A549 (cell line): Measurements from ENCODE around the gene TRIO. TPM values are rescaled to one million over a fixed set of nuclear protein-coding genes. Genes with fewer than 3 reads are reported as not detected.

Source experiments
- ATAC-seq, 2 experiments: fragments of 200-7000 bp in 1 of 2; fragments of >200 bp in 1 of 2; cut with Nextera tagmentation in 1 of 2; cut with Tn5 transposase in 1 of 2; 3 replicates each; pipeline versions ENCODE4 v1.8.0 to v1.9.1; 2018 to 2020; ENCODE audit warnings: mild to moderate bottlenecking in 1 of 2, moderate library complexity in 1 of 2
- CTCF ChIA-PET: fragments of 300-600 bp; sonication (Branson Sonifier 250); formaldehyde crosslinking; extraction: SDS; loops from one replicate; lab custom pipeline; 2021; ENCODE audit warnings: antibody characterized with exemption, inconsistent platforms; lab: Yijun Ruan, JAX
- POLR2A ChIA-PET: fragments of 350-600 bp; formaldehyde crosslinking; extraction: SDS; loops from one replicate; lab custom pipeline; 2021; ENCODE audit warnings: antibody characterized with exemption, inconsistent platforms; lab: Yijun Ruan, JAX
- DNase-seq, 2 experiments: peaks; one replicate each; pipeline versions ENCODE4 v3.0.0 to v3.0.0-alpha.2; 2011 to 2016; ENCODE audit warnings: low read depth in 1 of 2, low spot score in 1 of 2
- FAIRE-seq: peaks from 2 replicates; lab custom pipeline; 2011; peaks lifted over from hg19 to GRCh38; lab: Jason Lieb, UNC
- H3K27ac ChIP-seq, 2 experiments: fragments of >200 bp; sonication (Bioruptor Twin); formaldehyde crosslinking; 3 replicates each; pipeline ENCODE4 v1.5.1; 2016 to 2017
- H3K4me1 ChIP-seq: fragments of >200 bp; sonication (Bioruptor Twin); formaldehyde crosslinking; 3 replicates; pipeline ENCODE4 v1.6.1; 2016
- H3K4me2 ChIP-seq: fragments of >200 bp; sonication (Bioruptor Twin); formaldehyde crosslinking; 3 replicates; pipeline ENCODE4 v1.6.1; 2016
- H3K4me3 ChIP-seq: fragments of >200 bp; sonication (Bioruptor Twin); formaldehyde crosslinking; 3 replicates; pipeline ENCODE4 v1.5.1; 2016
- H3K9me3 ChIP-seq: fragments of >200 bp; sonication (Bioruptor Twin); formaldehyde crosslinking; 3 replicates; pipeline ENCODE4 v1.6.1; 2016
- CBX2 ChIP-seq: fragments of 200-600 bp; sonication (generic); IDR thresholded peaks from 2 replicates; pipeline ENCODE4 v1.6.1; 2016; ENCODE audit warnings: low read depth, mild to moderate bottlenecking, borderline replicate concordance
- CEBPB ChIP-seq, 2 experiments: fragments of >200 bp in 1 of 2; sonication (Bioruptor Twin) in 1 of 2; formaldehyde crosslinking in 1 of 2; IDR thresholded peaks; 2 replicates each; pipeline ENCODE4 v1.6.1; 2012 to 2016
- CHD2 ChIP-seq: fragments of 150-350 bp; IDR thresholded peaks from 2 replicates; pipeline ENCODE4 v1.6.1; 2014; ENCODE audit warnings: low read length; ENCODE audit not compliant: partially characterized antibody
- CHD4 ChIP-seq: fragments of 200-600 bp; sonication (generic); IDR thresholded peaks from 2 replicates; pipeline ENCODE4 v1.6.1; 2016; ENCODE audit warnings: antibody characterized with exemption, mild to moderate bottlenecking, borderline replicate concordance
- EP300 ChIP-seq, 2 experiments: fragments of >200 bp; sonication (Bioruptor Twin); formaldehyde crosslinking; IDR thresholded peaks; 2 replicates in 1 of 2; 3 replicates in 1 of 2; pipeline ENCODE4 v1.6.1; 2016 to 2017
- ESRRA ChIP-seq: fragments of 150-350 bp; IDR thresholded peaks from 2 replicates; pipeline ENCODE4 v1.6.1; 2014; ENCODE audit warnings: mild to moderate bottlenecking, low read length, borderline replicate concordance
- GATA3 ChIP-seq: IDR thresholded peaks from 2 replicates; pipeline ENCODE4 v1.6.1; 2012; ENCODE audit warnings: borderline replicate concordance
- HEYL ChIP-seq: fragments of 250-450 bp; sonication (Bioruptor Pico); IDR thresholded peaks from 2 replicates; pipeline ENCODE4 v1.8.0; 2021; ENCODE audit warnings: mild to moderate bottlenecking, moderate library complexity
- HOXA7 ChIP-seq: fragments of 250-450 bp; sonication (Bioruptor Pico); IDR thresholded peaks from 2 replicates; pipeline ENCODE4 v1.5.0; 2020; ENCODE audit warnings: mild to moderate bottlenecking, moderate library complexity
- MYC ChIP-seq: IDR thresholded peaks from 2 replicates; pipeline ENCODE4 v1.6.1; 2012; ENCODE audit warnings: mild to moderate bottlenecking, inconsistent platforms, low read length, improper control_type of control experiment, borderline replicate concordance
- POLR2A ChIP-seq: IDR thresholded peaks from 2 replicates; pipeline ENCODE4 v1.6.1; 2012; ENCODE audit warnings: mild to moderate bottlenecking, low read length
- RAD21 ChIP-seq, 2 experiments: fragments of >200 bp in 1 of 2; sonication (Bioruptor Twin) in 1 of 2; formaldehyde crosslinking in 1 of 2; IDR thresholded peaks in 1 of 2; conservative IDR thresholded peaks in 1 of 2; 2 replicates in 1 of 2; 3 replicates in 1 of 2; pipeline ENCODE4 v1.6.1; 2012 to 2018; ENCODE audit warnings: inconsistent platforms in 1 of 2
- RFX5 ChIP-seq: fragments of 450-650 bp; IDR thresholded peaks from 2 replicates; pipeline ENCODE4 v1.7.1; 2014; ENCODE audit warnings: antibody characterized with exemption, mild to moderate bottlenecking, moderate library complexity
- SREBF2 ChIP-seq: fragments of 450-650 bp; IDR thresholded peaks from 2 replicates; pipeline ENCODE4 v1.6.1; 2014; ENCODE audit warnings: mild to moderate bottlenecking, moderate library complexity
- ZFP36 ChIP-seq: fragments of 450-650 bp; IDR thresholded peaks from 2 replicates; pipeline ENCODE4 v1.6.1; 2014; ENCODE audit warnings: borderline replicate concordance; ENCODE audit not compliant: partially characterized antibody
- ZNF302 ChIP-seq: fragments of 250-450 bp; sonication (Bioruptor Pico); IDR thresholded peaks from 2 replicates; pipeline ENCODE4 v1.9.0; 2021; ENCODE audit warnings: inconsistent platforms, mild to moderate bottlenecking, moderate library complexity
- WGBS: methylation state at CpG from one replicate; pipeline ENCODE4 v1.1.6; 2017; ENCODE audit errors: missing lambda C conversion rate; 5-methylcytosine and 5-hydroxymethylcytosine counted together
- polyA plus RNA-seq, 4 experiments: library from polyadenylated mRNA; depleted of rRNA in 3 of 4; stranded (reverse); fragments of >200 nt; fragmentation: RNase III in 1 of 4; extraction: RNeasy Plus Mini Kit Qiagen cat#74134 plus additional on column Dnase treatment in 1 of 4; gene quantifications; 2 replicates in 3 of 4; 3 replicates in 1 of 4; pipeline ENCODE4 v1.2.3, GENCODE V29; 2011 to 2017
- TF ChIP-seq, protein P1 (sequence below): IDR thresholded peaks from 2 replicates; pipeline ENCODE4 v1.6.1; 2012
- TF ChIP-seq, protein P2 (sequence below): fragments of 200-600 bp; sonication (generic); IDR thresholded peaks from 2 replicates; pipeline ENCODE4 v1.6.1; 2016; ENCODE audit warnings: antibody characterized with exemption, mild to moderate bottlenecking, moderate library complexity
- TF ChIP-seq, protein P3 (sequence below): fragments of >200 bp; sonication (Bioruptor Twin); formaldehyde crosslinking; IDR thresholded peaks from 2 replicates; pipeline ENCODE4 v1.6.1; 2016
- TF ChIP-seq, protein P4 (sequence below): fragments of >200 bp; sonication (Bioruptor Twin); formaldehyde crosslinking; IDR thresholded peaks from 3 replicates; pipeline ENCODE4 v1.6.1; 2016
- TF ChIP-seq, protein P5 (sequence below): fragments of 250-450 bp; sonication (Bioruptor Pico); IDR thresholded peaks from 2 replicates; pipeline ENCODE4 v1.5.0; 2021; ENCODE audit warnings: mild to moderate bottlenecking, moderate library complexity, borderline replicate concordance

The TRIO gene
- polyA plus RNA-seq, 2 of the 4 experiments (the other 2 are of a cell fraction), result 47.5 to 79.0 TPM

DNA sequence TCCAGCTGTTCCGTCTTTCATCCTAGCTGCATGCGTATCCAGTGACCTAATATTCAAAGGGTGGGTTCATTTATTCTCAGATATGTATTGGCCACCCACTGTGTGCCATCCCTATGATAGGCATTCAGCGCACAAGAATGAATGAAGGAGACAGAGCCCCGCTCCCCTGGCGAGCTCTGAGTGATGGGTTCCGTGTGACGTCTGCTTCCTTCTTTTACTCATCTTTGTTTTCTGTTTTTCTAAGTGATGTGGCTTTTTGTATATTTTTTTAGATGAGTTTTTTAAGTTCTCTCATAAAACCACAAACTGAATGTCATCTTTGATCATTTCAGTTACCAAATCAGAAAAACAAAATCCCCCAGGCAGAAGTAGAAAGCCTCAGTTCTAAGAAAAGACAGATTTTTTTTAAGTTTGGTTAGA is 270.2 kb downstream of the TRIO start:
- H3K4me2 ChIP-seq, result no peak overlapping the region
- no peak for DNase-seq
- FAIRE-seq, result no peak
- H3K9me3 ChIP-seq, result no peaks in the 10 kb centered on the region
- H3K4me1 ChIP-seq, result no peaks in the 10 kb centered on the region
- CTCF ChIA-PET, result interaction anchor here (0.9 to 1.4 kb wide), 2 partner anchors 9 to 15 kb away, joined by 3 read pairs; no protein-coding TSS in a partner anchor
- no peak overlapping the region for H3K4me3 ChIP-seq
- POLR2A ChIA-PET, result no interaction called here
- 95% methylated on average over 7 of the region's 7 CpGs for WGBS
- ATAC-seq, result no peak
- no peak for TF ChIP-seq HOXA7 (CRISPR knock-in tag)
- TF ChIP-seq ZNF302 (CRISPR knock-in tag), result no peak
- no peak for TF ChIP-seq ZFP36
- TF ChIP-seq SREBF2, result no peak
- TF ChIP-seq, protein P1, sequence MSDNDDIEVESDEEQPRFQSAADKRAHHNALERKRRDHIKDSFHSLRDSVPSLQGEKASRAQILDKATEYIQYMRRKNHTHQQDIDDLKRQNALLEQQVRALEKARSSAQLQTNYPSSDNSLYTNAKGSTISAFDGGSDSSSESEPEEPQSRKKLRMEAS, result no peak
- TF ChIP-seq GATA3, result no peak
- no peak for TF ChIP-seq ESRRA
- no peak for TF ChIP-seq MYC
- TF ChIP-seq RFX5, result no peak
- TF ChIP-seq CHD4, result no peak
- TF ChIP-seq, protein P2, sequence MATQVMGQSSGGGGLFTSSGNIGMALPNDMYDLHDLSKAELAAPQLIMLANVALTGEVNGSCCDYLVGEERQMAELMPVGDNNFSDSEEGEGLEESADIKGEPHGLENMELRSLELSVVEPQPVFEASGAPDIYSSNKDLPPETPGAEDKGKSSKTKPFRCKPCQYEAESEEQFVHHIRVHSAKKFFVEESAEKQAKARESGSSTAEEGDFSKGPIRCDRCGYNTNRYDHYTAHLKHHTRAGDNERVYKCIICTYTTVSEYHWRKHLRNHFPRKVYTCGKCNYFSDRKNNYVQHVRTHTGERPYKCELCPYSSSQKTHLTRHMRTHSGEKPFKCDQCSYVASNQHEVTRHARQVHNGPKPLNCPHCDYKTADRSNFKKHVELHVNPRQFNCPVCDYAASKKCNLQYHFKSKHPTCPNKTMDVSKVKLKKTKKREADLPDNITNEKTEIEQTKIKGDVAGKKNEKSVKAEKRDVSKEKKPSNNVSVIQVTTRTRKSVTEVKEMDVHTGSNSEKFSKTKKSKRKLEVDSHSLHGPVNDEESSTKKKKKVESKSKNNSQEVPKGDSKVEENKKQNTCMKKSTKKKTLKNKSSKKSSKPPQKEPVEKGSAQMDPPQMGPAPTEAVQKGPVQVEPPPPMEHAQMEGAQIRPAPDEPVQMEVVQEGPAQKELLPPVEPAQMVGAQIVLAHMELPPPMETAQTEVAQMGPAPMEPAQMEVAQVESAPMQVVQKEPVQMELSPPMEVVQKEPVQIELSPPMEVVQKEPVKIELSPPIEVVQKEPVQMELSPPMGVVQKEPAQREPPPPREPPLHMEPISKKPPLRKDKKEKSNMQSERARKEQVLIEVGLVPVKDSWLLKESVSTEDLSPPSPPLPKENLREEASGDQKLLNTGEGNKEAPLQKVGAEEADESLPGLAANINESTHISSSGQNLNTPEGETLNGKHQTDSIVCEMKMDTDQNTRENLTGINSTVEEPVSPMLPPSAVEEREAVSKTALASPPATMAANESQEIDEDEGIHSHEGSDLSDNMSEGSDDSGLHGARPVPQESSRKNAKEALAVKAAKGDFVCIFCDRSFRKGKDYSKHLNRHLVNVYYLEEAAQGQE, result no peak
- no peak for TF ChIP-seq POLR2A
- no peak for TF ChIP-seq CEBPB (IDR thresholded peaks at IDR 0.05)
- no peak for TF ChIP-seq CBX2
- no peak overlapping the region for H3K27ac ChIP-seq

DNA sequence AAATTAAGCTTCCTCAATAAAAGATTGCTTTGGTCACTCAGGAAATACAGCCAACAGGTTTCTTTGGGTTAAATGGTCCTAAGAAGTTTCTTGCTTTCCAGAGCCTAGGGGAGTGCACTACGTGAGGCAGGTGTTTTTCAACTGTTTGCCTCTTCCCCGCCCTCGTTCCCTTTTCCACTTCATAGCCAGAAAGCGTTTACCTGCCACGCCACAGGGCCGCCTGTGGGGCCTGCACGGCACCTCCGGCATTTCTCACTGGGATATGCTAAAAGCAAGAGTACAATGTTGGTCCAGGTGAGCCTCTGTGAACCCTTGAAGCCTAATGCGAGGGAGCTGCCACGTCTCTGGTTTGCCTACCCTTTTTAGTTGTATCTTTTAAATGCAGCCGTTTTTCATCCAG is 270.9 kb downstream of the TRIO start:
- Histone ChIP-seq H3K4me2 (no peak overlapping the region), H3K4me1 (no peaks in the 10 kb centered on the region), H3K27ac (no peak overlapping the region), H3K9me3 (no peaks in the 10 kb centered on the region), H3K4me3 (no peak overlapping the region)
- DNase-seq, result no peak
- POLR2A ChIA-PET, result no interaction called here
- WGBS, result 95% methylated on average over 11 of the region's 11 CpGs
- no peak for FAIRE-seq
- CTCF ChIA-PET, result interaction anchor here (1.4 to 2.1 kb wide), 2 partner anchors 9 to 235 kb away, joined by 3 to 6 read pairs; no protein-coding TSS in a partner anchor
- TF ChIP-seq HOXA7 (CRISPR knock-in tag) (no peak), HEYL (CRISPR knock-in tag) (no peak), CHD2 (no peak), EP300 (IDR thresholded peaks at IDR 0.05) (no peak), GATA3 (no peak), RAD21 (conservative IDR thresholded peaks at IDR 0.05 in 1 of 2, IDR thresholded peaks at IDR 0.05 in 1 of 2) (no peak)
- TF ChIP-seq, protein P3, sequence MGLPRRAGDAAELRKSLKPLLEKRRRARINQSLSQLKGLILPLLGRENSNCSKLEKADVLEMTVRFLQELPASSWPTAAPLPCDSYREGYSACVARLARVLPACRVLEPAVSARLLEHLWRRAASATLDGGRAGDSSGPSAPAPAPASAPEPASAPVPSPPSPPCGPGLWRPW, result no peak
- TF ChIP-seq, protein P4, sequence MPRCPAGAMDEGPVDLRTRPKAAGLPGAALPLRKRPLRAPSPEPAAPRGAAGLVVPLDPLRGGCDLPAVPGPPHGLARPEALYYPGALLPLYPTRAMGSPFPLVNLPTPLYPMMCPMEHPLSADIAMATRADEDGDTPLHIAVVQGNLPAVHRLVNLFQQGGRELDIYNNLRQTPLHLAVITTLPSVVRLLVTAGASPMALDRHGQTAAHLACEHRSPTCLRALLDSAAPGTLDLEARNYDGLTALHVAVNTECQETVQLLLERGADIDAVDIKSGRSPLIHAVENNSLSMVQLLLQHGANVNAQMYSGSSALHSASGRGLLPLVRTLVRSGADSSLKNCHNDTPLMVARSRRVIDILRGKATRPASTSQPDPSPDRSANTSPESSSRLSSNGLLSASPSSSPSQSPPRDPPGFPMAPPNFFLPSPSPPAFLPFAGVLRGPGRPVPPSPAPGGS, result no peak
- TF ChIP-seq, protein P5, sequence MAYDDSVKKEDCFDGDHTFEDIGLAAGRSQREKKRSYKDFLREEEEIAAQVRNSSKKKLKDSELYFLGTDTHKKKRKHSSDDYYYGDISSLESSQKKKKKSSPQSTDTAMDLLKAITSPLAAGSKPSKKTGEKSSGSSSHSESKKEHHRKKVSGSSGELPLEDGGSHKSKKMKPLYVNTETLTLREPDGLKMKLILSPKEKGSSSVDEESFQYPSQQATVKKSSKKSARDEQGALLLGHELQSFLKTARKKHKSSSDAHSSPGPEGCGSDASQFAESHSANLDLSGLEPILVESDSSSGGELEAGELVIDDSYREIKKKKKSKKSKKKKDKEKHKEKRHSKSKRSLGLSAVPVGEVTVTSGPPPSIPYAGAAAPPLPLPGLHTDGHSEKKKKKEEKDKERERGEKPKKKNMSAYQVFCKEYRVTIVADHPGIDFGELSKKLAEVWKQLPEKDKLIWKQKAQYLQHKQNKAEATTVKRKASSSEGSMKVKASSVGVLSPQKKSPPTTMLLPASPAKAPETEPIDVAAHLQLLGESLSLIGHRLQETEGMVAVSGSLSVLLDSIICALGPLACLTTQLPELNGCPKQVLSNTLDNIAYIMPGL (CRISPR knock-in tag), result no peak
- ATAC-seq, result no peak
